CD4-positive, alpha-beta T cell (primary cell): ENCODE data around the gene RNU1-4. TPM values are rescaled to one million over a fixed set of nuclear protein-coding genes. Genes with fewer than 3 reads are reported as not detected.
"Not testable (repeated sequence)": the region's sequence is repeated elsewhere in the genome, so short reads cannot be mapped to it uniquely, and the experiment has no call there.

ENCODE experiments used
- ATAC-seq: fragments of 200-7000 bp; cut with Tn5 transposase; one replicate; pipeline ENCODE4 v1.10.0; 2022; ENCODE audit warnings: mild to moderate bottlenecking; ENCODE audit not compliant: poor library complexity
- CTCF ChIA-PET: fragments of 350-600 bp; sonication (Branson Sonifier 250); formaldehyde crosslinking; loops from one replicate; lab custom pipeline; 2021; ENCODE audit warnings: antibody characterized with exemption, inconsistent platforms; lab: Charles Lee
- POLR2A ChIA-PET: fragments of 350-600 bp; sonication (Branson Sonifier 250); formaldehyde crosslinking; loops from one replicate; lab custom pipeline; 2021; ENCODE audit warnings: antibody characterized with exemption, inconsistent platforms; lab: Charles Lee
- DNase-seq, 14 experiments: peaks; one replicate each; pipeline ENCODE4 v3.0.0-alpha.2; 2013 to 2020; ENCODE audit warnings: mixed read lengths in 2 of 14
- H3K27ac ChIP-seq, 2 donors: one replicate each; pipeline versions ENCODE4 v1.5.1 to v1.7.0; 2013; ENCODE audit warnings: low read length in 2 of 2, low read depth in 1 of 2, mild to moderate bottlenecking in 1 of 2
- H3K27me3 ChIP-seq, 2 experiments: 1 replicate in 1 of 2; 2 replicates in 1 of 2; pipeline versions ENCODE4 v1.6.1 to v1.7.0; 2013; ENCODE audit warnings: low read length in 2 of 2, control low read depth in 1 of 2, mild to moderate bottlenecking in 1 of 2, moderate library complexity in 1 of 2; ENCODE audit not compliant: insufficient read depth in 2 of 2, control insufficient read depth in 1 of 2
- H3K36me3 ChIP-seq: one replicate; pipeline ENCODE4 v1.6.1; 2013; ENCODE audit warnings: low read length, control low read depth; ENCODE audit not compliant: insufficient read depth
- H3K4me1 ChIP-seq: one replicate; pipeline ENCODE4 v1.6.1; 2013; ENCODE audit warnings: low read length, control low read depth; ENCODE audit not compliant: insufficient read depth
- H3K4me3 ChIP-seq: one replicate; pipeline ENCODE4 v1.5.1; 2013; ENCODE audit warnings: mild to moderate bottlenecking, low read length, moderate library complexity
- H3K9me3 ChIP-seq, 2 experiments: 1 replicate in 1 of 2; 2 replicates in 1 of 2; pipeline versions ENCODE4 v1.6.1 to v1.7.0; 2013; ENCODE audit warnings: low read length in 2 of 2, mild to moderate bottlenecking in 2 of 2, control low read depth in 1 of 2, moderate library complexity in 1 of 2; ENCODE audit not compliant: control insufficient read depth in 1 of 2, insufficient read depth in 1 of 2
- H3K27ac Mint-ChIP-seq: one replicate; pipeline ENCODE4 v1.8.0; 2020; ENCODE audit warnings: mixed read lengths
- H3K27me3 Mint-ChIP-seq: one replicate; pipeline ENCODE4 v1.8.0; 2021; ENCODE audit warnings: mixed read lengths
- H3K36me3 Mint-ChIP-seq: one replicate; pipeline ENCODE4 v1.8.0; 2021; ENCODE audit warnings: low read depth, mixed read lengths
- H3K4me1 Mint-ChIP-seq: one replicate; pipeline ENCODE4 v1.8.0; 2021; ENCODE audit warnings: low read depth, mixed read lengths
- H3K4me3 Mint-ChIP-seq: one replicate; pipeline ENCODE4 v1.8.0; 2020; ENCODE audit warnings: mild to moderate bottlenecking, mixed read lengths
- H3K9me3 Mint-ChIP-seq: one replicate; pipeline ENCODE4 v1.8.0; 2020; ENCODE audit warnings: mixed read lengths
- intact Hi-C, 2 experiments: fragments of 100-400 bp; cut with DNase I in 1 of 2; cut with micrococcal nuclease in 1 of 2; formaldehyde crosslinking; loops; one replicate each; pipeline versions ENCODE4 v1.15.1 to v1.9.0; 2023 to 2025; cut with DNase I, micrococcal nuclease
- total RNA-seq, 174 experiments: library from RNA in 2 of 174; stranded (reverse) in 2 of 174; gene quantifications; one replicate each; pipeline ENCODE4 v1.2.3 and lab custom pipeline; 2021 to 2026

RNU1-4 gene
- total RNA-seq, 2 experiments from 2014 or later = 4,982 to 5,937 TPM

GRCh38 chr1:16787711-16788110 lies 47.4 kb downstream of the RNU1-4 start:
- POLR2A ChIA-PET, H3K36me3 Mint-ChIP-seq, H3K27ac Mint-ChIP-seq, H3K27ac ChIP-seq, CTCF ChIA-PET, H3K4me1 Mint-ChIP-seq, H3K4me3 ChIP-seq, H3K4me1 ChIP-seq, H3K36me3 ChIP-seq, H3K9me3 ChIP-seq, H3K27me3 ChIP-seq, ATAC-seq, H3K4me3 Mint-ChIP-seq, H3K27me3 Mint-ChIP-seq, DNase-seq, intact Hi-C loops, H3K9me3 Mint-ChIP-seq: not testable (repeated sequence)

Other genes with a start within 250 kb of the RNU1-4 start
- gene RNU1-1, start 226.2 kb upstream of the RNU1-4 start, total RNA-seq = 1,000 to 10,000 TPM; 4,982 to 5,937 TPM
- 10 to 100 TPM; 15.0 to 15.9 TPM for gene NBPF1, start 127.0 kb upstream of the RNU1-4 start, total RNA-seq
- 1,000 to 10,000 TPM; 4,982 to 5,937 TPM for gene RNU1-3, start 73.6 kb upstream of the RNU1-4 start, total RNA-seq
- 1,000 to 10,000 TPM; 4,982 to 5,937 TPM for gene RNU1-2, start 155.5 kb downstream of the RNU1-4 start, total RNA-seq
- gene CROCC, start 181.4 kb downstream of the RNU1-4 start, total RNA-seq = 10 to 100 TPM; 47.4 to 49.7 TPM
- gene MFAP2, start 240.1 kb downstream of the RNU1-4 start, total RNA-seq = not detected